HepG2 (cell line): ENCODE measurements around the gene RPL31. TPM values are rescaled to one million over a fixed set of nuclear protein-coding genes. Genes with fewer than 3 reads are reported as not detected.

Source experiments
- ATAC-seq: fragments of 200-7000 bp; cut with Tn5 transposase; 3 replicates; pipeline ENCODE4 v1.9.1; 2020; ENCODE audit warnings: mild to moderate bottlenecking, moderate library complexity
- BruUV-seq: library from RNA; stranded (reverse); fragments of 400-500 nt; replicated peaks from 2 replicates; lab custom pipeline; 2021; lab: Mats Ljungman, UMichigan
- CTCF ChIA-PET: fragments of 300-600 bp; formaldehyde crosslinking; extraction: SDS; loops from one replicate; lab custom pipeline; 2021; ENCODE audit warnings: low total read pairs, inconsistent platforms, low intra/inter-chr PET ratio; lab: Yijun Ruan, JAX
- POLR2A ChIA-PET: fragments of 350-600 bp; sonication (Branson Sonifier 250); formaldehyde crosslinking; loops from one replicate; lab custom pipeline; 2020; ENCODE audit warnings: antibody characterized with exemption, inconsistent platforms; lab: Yijun Ruan, JAX
- DNase-seq: peaks from one replicate; pipeline ENCODE4 v3.0.0-alpha.2; 2015; ENCODE audit warnings: low spot score
- FAIRE-seq: peaks from 3 replicates; lab custom pipeline; 2011; peaks lifted over from hg19 to GRCh38; lab: Jason Lieb, UNC
- H2AFZ ChIP-seq: one replicate; pipeline ENCODE4 v1.6.1; 2011; ENCODE audit warnings: low read length, inconsistent platforms
- H3K27ac ChIP-seq: fragments of 300-600 bp; 3 replicates; pipeline ENCODE4 v1.8.0; 2011; ENCODE audit warnings: mixed run types, mild to moderate bottlenecking, mixed read lengths, low read length, inconsistent platforms; ENCODE audit not compliant: insufficient read depth; ENCODE audit errors: extremely low read length
- H3K27me3 ChIP-seq, 2 experiments: fragments of 200-600 bp in 1 of 2; 2 replicates in 1 of 2; 3 replicates in 1 of 2; pipeline versions ENCODE4 v1.6.0 to v1.8.0; 2011; ENCODE audit warnings: low read length in 2 of 2, mild to moderate bottlenecking in 2 of 2, moderate library complexity in 2 of 2, inconsistent platforms in 1 of 2; ENCODE audit not compliant: insufficient read depth in 2 of 2, control insufficient read depth in 1 of 2
- H3K36me3 ChIP-seq, 2 experiments: fragments of 200-600 bp in 1 of 2; replicated peaks in 1 of 2; 2 replicates in 1 of 2; 3 replicates in 1 of 2; pipeline versions ENCODE4 v1.5.1 to v1.8.0; 2011; ENCODE audit warnings: low read length in 2 of 2, inconsistent platforms in 1 of 2; ENCODE audit not compliant: insufficient read depth in 2 of 2, control insufficient read depth in 1 of 2
- H3K4me1 ChIP-seq: 2 replicates; pipeline ENCODE4 v1.5.1; 2012; ENCODE audit warnings: low read length, inconsistent platforms; ENCODE audit not compliant: insufficient read depth
- H3K4me2 ChIP-seq: 2 replicates; pipeline ENCODE4 v1.6.0; 2011; ENCODE audit warnings: low read depth, low read length, inconsistent platforms
- H3K4me3 ChIP-seq, 3 experiments: fragments of 200-600 bp in 1 of 3; sonication (generic), shearing (Covaris generic) in 1 of 3; replicated peaks in 1 of 3; 2 replicates each; pipeline ENCODE4 v1.5.1; 2011 to 2016; ENCODE audit warnings: low read length in 3 of 3, inconsistent platforms in 2 of 3, low read depth in 2 of 3, mild to moderate bottlenecking in 2 of 3, control low read depth in 1 of 3, mixed read lengths in 1 of 3; ENCODE audit not compliant: insufficient read depth in 1 of 3
- H3K79me2 ChIP-seq: one replicate; pipeline ENCODE4 v1.6.1; 2011; ENCODE audit warnings: low read length, inconsistent platforms; ENCODE audit not compliant: insufficient read depth
- H3K9ac ChIP-seq: 2 replicates; pipeline ENCODE4 v1.6.0; 2011; ENCODE audit warnings: mild to moderate bottlenecking, low read depth, low read length, inconsistent platforms; ENCODE audit not compliant: insufficient read depth
- H3K9me3 ChIP-seq: 2 replicates; pipeline ENCODE4 v1.5.1; 2012; ENCODE audit warnings: mild to moderate bottlenecking, low read length
- H4K20me1 ChIP-seq: 2 replicates; pipeline ENCODE4 v1.6.0; 2011; ENCODE audit warnings: inconsistent platforms, mild to moderate bottlenecking, low read length, moderate library complexity; ENCODE audit not compliant: insufficient read depth
- ADNP ChIP-seq: sonication (generic); formaldehyde crosslinking; IDR thresholded peaks from 2 replicates; pipeline ENCODE4 v1.4.0; 2020; ENCODE audit warnings: missing genetic modification reagents
- CTCF ChIP-seq: sonication (generic); formaldehyde crosslinking; IDR thresholded peaks from 2 replicates; pipeline ENCODE4 v1.5.0; 2020; ENCODE audit warnings: mild to moderate bottlenecking, missing genetic modification reagents, moderate library complexity
- IKZF4 ChIP-seq: sonication (generic); formaldehyde crosslinking; IDR thresholded peaks from 2 replicates; pipeline ENCODE4 v1.5.1; 2020; ENCODE audit warnings: borderline replicate concordance, mild to moderate bottlenecking, low read depth, missing genetic modification reagents; ENCODE audit errors: not compliant biosample characterization
- POLR2A ChIP-seq, 2 experiments: IDR thresholded peaks; 2 replicates each; pipeline ENCODE4 v1.6.1; 2011; ENCODE audit warnings: low read depth in 2 of 2, low read length in 2 of 2, mild to moderate bottlenecking in 1 of 2, moderate library complexity in 1 of 2; ENCODE audit not compliant: insufficient read depth in 1 of 2
- RBM22 ChIP-seq: fragments of 200-400 bp; formaldehyde crosslinking; optimal IDR thresholded peaks from 2 replicates; pipeline ENCODE3; 2017; ENCODE audit warnings: mild to moderate bottlenecking, low read length, moderate library complexity
- SMC3 ChIP-seq: IDR thresholded peaks from 2 replicates; pipeline ENCODE4 v1.6.1; 2011; ENCODE audit warnings: low read length, improper control_type of control experiment
- STAG1 ChIP-seq: sonication (generic); formaldehyde crosslinking; IDR thresholded peaks from 2 replicates; pipeline ENCODE4 v1.4.0; 2020; ENCODE audit warnings: missing genetic modification reagents
- ZNF761 ChIP-seq: sonication (generic); formaldehyde crosslinking; conservative IDR thresholded peaks from 2 replicates; pipeline ENCODE4 v1.4.0; 2020; ENCODE audit warnings: mild to moderate bottlenecking, missing genetic modification reagents
- WGBS: methylation state at CpG from one replicate; pipeline ENCODE4 v1.1.6; 2017; ENCODE audit warnings: low lambda C conversion rate; 5-methylcytosine and 5-hydroxymethylcytosine counted together
- in situ Hi-C: cut with HindIII; loops from 2 replicates; pipeline ENCODE4 v1.10.0; 2017; ENCODE audit warnings: low pct_unique_long_range_greater_than_20kb; ENCODE audit not compliant: extremely low pct_ligation_motif_present
- intact Hi-C: fragments of 100-400 bp; cut with micrococcal nuclease; formaldehyde crosslinking; loops from one replicate; pipeline ENCODE4 v1.10.0; 2022; ENCODE audit not compliant: unreplicated experiment
- polyA plus RNA-seq, 8 experiments: library from polyadenylated mRNA; depleted of rRNA in 3 of 8; stranded (reverse) in 7 of 8; unstranded in 1 of 8; fragments of >200 nt; fragmentation: Illumina TruSeq in 4 of 8; extraction: Trizol in 4 of 8; gene quantifications; 2 replicates each; pipeline versions ENCODE4 v1.2.1 to v1.2.3, GENCODE V29; 2011 to 2016; ENCODE audit warnings: low read depth in 4 of 8, missing spikeins in 1 of 8, mixed read lengths in 1 of 8; ENCODE audit not compliant: insufficient read depth in 1 of 8
- total RNA-seq, 5 experiments: library from RNA; depleted of rRNA; stranded (reverse); fragments of >200 nt; fragmentation: Illumina TruSeq; extraction: Trizol; gene quantifications; 2 replicates each; pipeline ENCODE4 v1.2.3, GENCODE V29; 2016; ENCODE audit warnings: low read depth in 1 of 5
- TF ChIP-seq, protein P1 (sequence below): sonication (generic); formaldehyde crosslinking; IDR thresholded peaks from 2 replicates; pipeline ENCODE4 v1.8.1; 2023; ENCODE audit warnings: mild to moderate bottlenecking, missing genetic modification reagents

RPL31 gene
- total and polyA plus RNA-seq, 2 of the 13 experiments (the other 11 are each of a cell fraction or from before 2014, with no cell fraction given): 3,331 to 3,582 TPM

DNA sequence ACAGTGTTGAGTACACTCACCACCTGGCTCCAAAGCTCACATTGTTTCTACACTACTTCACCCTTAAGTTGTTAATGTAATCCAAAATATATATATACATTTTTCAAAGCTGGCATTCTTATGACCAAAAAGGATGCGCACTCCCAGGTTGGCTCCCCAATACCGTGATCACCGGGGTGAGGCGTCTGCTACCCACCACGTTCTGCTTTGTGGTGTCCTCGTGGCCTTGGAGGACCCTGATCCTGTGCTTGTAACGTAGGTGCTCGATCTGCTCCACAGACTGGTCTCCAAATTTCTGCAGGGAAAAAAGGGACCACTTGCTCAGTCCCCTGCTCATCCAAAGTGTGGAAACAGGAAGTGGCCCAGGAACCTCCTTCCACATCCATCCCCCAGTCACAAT, 25.8 kb downstream of the RPL31 start:
- TF ChIP-seq RBM22 (peak; percentile 68), ADNP (CRISPR knock-in tag) (no peak)
- no TSS peak for BruUV-seq
- Histone ChIP-seq H3K79me2 (no peaks in the 10 kb centered on the region), H2AFZ (no peak overlapping the region), H3K4me1 (peaks cover 6% of the 10 kb centered on the region; the same call in 1 of the 2 replicates), H3K27ac (no peak overlapping the region), H4K20me1 (no peaks in the 10 kb centered on the region), H3K36me3 (peaks cover 37 to 76% of the 10 kb centered on the region in 2 experiments), H3K4me3 (no peak overlapping the region), H3K4me2 (no peak overlapping the region), H3K27me3 (no peaks in the 10 kb centered on the region), H3K9me3 (no peaks in the 10 kb centered on the region), H3K9ac (no peak overlapping the region)
- in situ Hi-C loops (no loop called here), intact Hi-C loops (loop anchor here (10.0 kb wide), 1 partner anchor 457 kb away; no protein-coding TSS in a partner anchor)
- ATAC-seq (no peak), FAIRE-seq (no peak), DNase-seq (no peak)
- 97% methylated on average over 8 of the region's 8 CpGs for WGBS
- ChIA-PET CTCF (no interaction called here), POLR2A (interaction anchor here (0.8 to 1.2 kb wide), 3 partner anchors 23 to 122 kb away, joined by 3 to 4 read pairs (median 3); partner anchors contain the start of gene RPL31)

DNA sequence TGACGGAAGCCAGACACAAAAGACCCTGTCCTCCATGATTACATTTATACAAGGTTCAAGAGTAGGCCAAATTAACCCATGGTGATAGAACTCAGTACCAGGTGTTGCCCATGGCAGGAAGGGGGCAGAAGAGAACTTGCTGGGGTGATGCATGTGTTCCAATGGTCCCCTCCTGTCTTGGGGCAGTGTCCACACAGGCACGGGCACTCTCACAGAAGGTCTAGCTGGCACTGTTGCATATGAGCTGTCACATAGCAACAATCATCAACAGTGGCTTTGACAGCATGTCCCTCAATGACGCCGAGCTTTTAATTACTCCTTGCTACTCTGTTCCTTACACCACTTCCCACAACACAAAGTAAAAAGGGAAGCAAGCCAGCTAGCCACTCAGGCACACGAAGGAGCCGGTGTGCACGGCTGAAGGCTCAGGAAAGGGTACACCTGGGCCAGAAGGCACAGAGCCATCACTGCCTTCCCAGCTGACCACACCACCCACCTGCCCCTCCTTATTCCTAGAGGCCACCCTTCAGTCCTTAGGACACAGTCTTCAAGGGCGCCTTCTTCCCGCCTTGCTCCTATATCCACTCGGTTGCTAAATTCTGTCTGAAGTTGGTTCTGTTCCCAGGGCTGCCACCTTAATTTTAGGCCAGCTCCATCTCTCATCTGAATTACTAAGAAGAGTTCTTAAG, 28.9 kb downstream of the RPL31 start:
- no TSS peak for BruUV-seq
- Histone ChIP-seq H3K27ac (no peak overlapping the region), H2AFZ (no peak overlapping the region), H3K79me2 (no peaks in the 10 kb centered on the region), H3K9ac (no peak overlapping the region), H3K4me1 (peaks cover 6% of the 10 kb centered on the region; the same call in 1 of the 2 replicates), H3K36me3 (peaks cover 55 to 90% of the 10 kb centered on the region in 2 experiments), H3K4me2 (no peak overlapping the region)
- intact Hi-C loops (no loop called here), in situ Hi-C loops (no loop called here)
- no peak for DNase-seq
- peak; percentile 11; the same call in 2 of the 3 replicates for ATAC-seq
- TF ChIP-seq RBM22 (peak; percentile 84), IKZF4 (no peak), CTCF (peak; percentile 34; the same call in 1 of the 2 replicates), POLR2A (IDR thresholded peaks at IDR 0.05; ENCODE audit: insufficient read depth in 1 of 2, low read depth in 2 of 2, low read length in 2 of 2) (peak in 1 of 2 experiments; percentile 33; a peak in 1 of 4 replicates), STAG1 (peak; percentile 39), SMC3 (0 out of 2 replicates have a peak, but pooled peaks have one; percentile 4), ZNF761 (CRISPR knock-in tag) (no peak)
- TF ChIP-seq, protein P1, sequence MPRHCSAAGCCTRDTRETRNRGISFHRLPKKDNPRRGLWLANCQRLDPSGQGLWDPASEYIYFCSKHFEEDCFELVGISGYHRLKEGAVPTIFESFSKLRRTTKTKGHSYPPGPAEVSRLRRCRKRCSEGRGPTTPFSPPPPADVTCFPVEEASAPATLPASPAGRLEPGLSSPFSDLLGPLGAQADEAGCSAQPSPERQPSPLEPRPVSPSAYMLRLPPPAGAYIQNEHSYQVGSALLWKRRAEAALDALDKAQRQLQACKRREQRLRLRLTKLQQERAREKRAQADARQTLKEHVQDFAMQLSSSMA (CRISPR knock-in tag): no peak
- TF ChIP-seq, all 625 proteins: peak for 5
- Histone ChIP-seq H3K4me3 (no peak overlapping the region), H3K27me3 (no peaks in the 10 kb centered on the region), H3K9me3 (no peaks in the 10 kb centered on the region), H4K20me1 (no peaks in the 10 kb centered on the region)
- ChIA-PET POLR2A (no interaction called here), CTCF (no interaction called here)
- WGBS: 94% methylated on average over 10 of the region's 10 CpGs
- no peak for FAIRE-seq
